HG03432 (cell line): Measurements from ENCODE around the gene EPHA1.

Source experiments
- ATAC-seq: cut with Tn5 transposase; IDR thresholded peaks from one replicate; pipeline ENCODE4 v1.9.1; 2021; ENCODE audit warnings: mild to moderate bottlenecking, moderate library complexity; ENCODE audit not compliant: unreplicated experiment

Gene EPHA1

DNA sequence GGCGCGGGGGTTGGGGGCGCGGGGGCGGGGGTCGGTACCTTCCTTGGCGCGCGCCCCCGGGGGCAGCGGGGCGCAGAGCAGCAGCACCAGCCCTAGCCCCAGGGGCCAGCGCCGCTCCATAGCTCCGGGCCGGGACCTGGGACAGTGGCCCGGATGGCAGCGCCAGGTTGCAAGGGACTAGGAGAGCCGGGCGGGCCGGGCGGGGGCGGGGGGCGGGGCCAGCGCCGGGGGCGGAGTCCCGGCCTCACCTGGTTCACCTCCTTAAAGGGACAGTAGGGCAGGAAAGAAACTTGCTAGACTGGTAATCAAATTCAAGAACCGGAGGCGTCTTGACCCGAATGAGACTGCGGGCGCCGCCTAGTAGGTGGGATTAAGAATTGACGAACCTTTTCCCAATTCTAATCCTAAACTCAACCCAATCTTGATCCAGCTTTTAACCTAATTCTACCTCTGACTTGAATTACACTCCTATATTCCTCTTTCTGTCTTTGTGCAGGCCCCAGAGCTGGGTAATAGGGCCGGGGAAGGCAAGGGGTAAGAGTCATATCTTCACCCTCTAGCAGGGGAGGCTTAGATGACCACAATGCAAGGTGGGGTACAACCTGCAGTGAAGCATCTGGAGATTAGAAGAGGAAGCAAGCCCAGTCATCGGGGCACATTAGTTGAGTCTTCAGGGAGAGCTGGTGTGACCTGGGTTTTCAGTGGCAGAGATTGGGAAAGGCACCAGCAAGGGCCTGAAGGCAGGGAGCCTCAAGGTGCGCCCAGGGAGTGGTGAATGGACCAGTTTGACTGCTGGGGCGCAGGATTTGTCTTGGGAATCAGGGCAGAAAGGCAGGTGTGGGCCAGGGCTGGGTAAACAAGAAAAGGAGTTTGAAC is at the start of gene EPHA1:
Gene EPHA1, minus strand, starts transcription at position 171 of the 876 bp plus-strand sequence. Its CDS starts 51 bp downstream, at position 120.
- ATAC-seq = no peak

DNA sequence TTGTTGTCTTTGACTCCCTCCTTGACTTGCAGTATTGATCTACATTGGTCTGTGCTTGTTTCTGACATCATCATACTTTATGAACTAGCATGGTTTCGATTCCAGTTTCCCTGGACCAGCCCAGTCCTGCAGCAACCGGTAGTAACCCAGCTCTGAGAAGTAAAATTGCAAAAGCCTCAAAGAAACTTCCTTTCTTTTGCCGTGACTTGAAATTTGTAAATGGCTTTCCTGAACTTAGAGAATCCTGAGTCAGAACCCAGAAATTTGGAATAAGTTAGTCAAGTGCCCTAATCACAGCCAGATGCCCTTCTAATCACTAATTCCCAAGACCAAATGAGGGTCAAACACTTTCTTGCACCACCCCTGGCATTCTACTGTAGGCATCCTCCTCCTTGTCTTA is 49.6 kb upstream of the EPHA1 start:
- ATAC-seq = peak; percentile 48

DNA sequence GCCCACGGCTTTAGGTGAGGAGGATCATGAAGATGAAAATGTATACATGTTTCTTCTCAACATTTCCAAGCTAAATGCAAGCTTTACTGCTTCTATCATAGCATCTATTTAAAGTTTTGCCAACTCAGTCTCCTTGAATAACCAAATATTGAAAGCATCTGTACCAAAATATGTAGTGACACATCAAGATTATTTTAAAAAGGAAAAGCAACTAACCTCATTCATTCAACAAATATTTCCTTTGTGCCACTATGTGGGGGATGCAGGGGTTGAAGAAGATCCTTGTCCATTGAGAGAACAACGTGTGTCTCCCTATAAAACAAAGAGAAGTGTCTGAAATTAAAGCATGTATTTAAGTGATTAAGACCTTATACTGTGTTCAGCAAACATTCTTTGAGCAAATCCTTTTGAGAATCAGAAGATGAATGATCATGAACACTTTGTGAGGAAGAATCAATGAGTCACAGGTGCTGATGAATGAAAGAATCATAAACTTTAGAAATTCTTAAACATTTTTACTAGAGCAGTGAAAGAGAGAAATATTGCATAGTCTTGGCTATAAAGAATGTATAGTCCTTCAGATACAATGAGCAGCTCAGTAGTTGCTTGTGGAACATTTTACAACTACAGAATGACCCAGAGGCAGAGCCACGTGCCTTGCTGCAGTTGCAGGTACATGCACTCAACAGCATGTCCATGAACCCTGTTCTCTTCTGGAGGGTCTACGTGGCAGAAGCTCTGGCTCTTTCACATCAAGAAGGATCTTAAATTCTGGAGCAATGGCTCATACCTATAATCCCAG is 48.5 kb upstream of the EPHA1 start:
- ATAC-seq = no peak

DNA sequence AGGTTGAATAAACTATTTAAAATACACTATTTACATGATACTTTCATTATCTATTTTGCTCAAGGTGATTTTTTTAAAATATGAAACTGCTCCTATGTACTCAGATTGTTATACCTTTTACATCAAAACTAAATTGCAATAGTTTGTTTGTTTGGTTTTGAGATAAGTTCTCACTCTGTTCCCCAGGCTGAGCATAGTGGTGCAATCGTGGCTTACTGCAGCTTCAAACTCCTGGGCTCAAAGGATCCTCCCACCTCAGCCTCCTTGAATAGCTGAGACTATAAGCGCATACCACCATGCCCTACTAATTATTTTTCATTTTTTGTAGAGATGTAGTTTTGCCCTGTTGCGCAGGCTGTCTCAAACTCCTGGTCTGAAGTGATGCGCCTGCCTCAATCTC is 47.3 kb upstream of the EPHA1 start:
- no peak for ATAC-seq

DNA sequence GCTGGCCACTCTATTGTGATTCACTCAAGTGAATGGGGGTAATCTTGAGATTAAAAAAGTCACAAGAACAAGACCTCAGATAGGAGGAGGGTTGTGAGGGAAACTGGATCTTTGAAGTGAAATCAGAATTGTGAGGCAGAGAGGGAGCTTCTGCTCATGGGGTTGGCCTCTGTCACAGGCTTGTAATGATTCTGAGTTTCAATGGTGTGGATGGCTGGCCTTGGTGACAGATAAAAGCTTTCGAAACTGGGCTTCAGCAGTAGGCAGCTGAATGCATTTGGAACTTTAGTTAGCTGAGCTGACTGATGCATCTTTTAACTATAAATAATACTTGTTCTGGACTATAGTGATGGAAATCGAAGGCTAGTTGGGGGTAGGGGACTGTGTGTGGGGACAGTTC is 46.8 kb upstream of the EPHA1 start:
- no peak for ATAC-seq

DNA sequence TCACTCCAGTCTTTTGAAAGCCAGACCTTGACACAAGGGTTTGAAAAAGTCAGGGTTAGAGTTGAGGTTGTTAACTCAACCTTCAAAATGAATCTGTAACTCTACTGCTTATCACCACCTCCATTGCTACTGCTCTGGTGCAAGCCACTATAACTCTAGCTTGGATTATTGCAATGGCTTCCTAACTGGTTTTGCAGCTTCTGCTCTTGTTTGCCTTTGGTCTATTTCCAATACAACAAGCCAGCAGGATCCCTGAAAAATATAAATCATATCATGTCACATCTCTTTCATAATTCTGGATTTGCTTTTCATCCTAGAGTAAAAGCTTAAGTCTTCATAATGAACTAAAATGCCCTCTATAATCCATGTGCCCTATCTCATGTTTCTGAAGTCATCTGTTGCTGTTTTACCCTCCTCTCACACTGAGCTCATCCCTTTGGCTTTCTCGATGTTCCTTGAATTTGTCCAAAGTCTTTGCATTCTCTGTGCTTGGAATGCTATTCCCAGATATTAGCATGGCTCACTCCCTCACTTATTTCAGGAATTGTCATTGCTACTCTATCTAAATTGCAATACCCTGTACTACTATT is 45.5 kb upstream of the EPHA1 start:
- ATAC-seq = no peak

DNA sequence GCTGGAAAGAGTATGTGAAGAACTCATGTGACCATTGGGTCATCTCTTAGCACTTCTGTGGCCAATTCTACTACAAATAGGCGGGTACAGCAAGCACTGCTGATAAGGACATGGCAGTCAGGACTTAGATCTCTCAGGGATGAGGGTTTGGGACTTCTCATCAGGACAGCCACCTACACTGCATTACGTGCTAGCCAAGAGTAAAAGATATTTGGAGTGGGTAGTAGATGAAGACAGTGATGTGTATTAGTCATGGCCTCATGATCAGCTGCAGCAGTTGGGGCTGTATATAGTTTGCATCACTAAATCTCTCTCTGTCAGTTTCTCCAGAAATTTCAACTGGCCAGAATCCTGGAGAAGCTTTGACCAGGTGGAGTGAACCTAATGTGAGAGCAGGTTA is 43.8 kb upstream of the EPHA1 start:
- ATAC-seq = no peak

DNA sequence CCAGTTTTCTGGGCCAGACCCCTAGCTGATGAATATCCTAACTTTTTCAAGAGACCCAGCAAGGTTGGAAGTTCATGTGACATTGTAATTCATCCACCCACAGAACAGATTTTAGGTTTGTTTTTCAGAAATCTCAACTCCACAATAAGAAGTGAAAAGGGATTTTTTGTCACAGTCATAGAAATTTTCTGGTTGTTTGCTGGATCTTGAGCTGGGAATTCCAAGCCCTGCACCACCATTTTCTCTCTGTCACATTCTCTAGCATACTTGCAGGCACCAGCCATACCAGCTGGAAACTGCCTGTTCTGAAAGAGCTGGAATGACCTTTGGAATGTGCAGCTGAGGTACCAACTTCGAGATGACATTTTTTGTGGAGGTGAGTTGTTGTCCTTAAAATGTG is 43.1 kb upstream of the EPHA1 start:
- no peak for ATAC-seq

DNA sequence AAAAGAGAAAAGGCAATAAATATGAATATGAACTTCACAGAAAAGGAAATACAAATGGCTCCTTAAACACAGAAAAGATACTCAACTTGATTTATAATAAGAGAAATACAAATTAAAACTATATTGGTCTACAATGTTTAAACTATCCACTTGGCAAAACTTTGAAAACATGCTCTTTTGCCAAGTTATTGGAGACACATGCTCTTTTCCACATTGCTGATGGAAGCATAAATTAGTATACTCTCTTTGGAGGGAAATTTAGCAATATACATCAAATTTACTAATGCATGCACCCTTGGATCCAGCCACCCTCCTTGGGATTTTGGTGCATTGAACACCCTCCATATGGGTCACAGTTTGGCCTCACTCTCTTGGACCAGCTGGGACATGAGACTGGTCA is 42.5 kb upstream of the EPHA1 start:
- no peak for ATAC-seq

DNA sequence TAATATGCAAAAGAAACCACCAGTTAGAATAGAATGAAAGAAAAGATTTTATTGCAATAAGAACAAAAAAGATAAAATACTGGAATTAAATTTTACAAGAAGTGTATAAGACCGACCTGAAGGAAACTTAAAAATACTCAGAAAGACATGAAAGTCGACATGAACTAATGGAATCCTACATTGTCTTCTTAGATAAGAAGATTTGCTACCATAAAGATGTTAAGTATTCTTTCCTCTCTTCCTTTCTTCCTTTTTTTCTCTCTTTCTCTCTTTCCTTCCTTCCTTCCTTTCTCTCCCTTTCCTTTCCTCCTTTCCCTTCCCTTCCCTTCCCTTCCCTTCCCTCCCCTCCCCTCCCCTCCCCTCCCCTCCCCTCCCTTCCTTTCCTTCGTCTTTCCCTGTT is 41.1 kb upstream of the EPHA1 start:
- no peak for ATAC-seq

DNA sequence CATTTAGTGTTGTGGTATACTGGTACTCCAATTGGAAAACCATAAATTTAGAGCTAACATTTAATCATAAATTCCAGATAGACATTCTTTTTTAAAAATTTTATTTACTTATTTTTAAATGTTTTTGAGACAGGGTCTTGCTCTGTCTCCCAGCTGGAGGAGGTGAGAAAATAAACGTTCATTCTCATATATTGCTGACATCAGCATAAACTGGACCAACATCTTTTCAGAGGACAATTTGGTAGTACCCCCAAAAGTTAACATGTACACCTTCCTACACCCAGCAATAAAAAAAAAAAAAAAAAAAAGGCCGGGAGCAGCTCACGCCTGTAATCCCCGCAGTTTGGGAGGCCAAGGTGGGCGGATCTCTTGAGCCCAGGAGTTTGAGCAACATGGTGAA is 39.8 kb upstream of the EPHA1 start:
- no peak for ATAC-seq

DNA sequence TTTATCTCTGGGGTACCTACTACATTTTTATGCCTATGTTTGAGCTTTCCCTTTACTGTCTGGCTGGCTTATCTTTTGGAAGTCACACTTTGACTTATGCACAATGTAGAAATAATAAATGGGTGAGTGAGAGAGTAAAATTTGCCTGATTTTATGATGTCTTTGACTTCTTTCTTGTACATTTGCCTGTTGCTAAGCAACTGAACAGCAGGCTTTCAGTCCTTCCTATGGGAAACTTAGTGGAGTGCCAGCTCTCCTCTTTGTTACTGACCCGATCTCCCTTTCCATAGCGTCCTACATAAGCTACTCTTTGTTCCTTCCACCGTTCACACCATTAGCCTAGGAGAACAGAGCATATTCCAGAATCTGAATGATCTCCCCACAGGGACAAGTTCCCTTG is 38.8 kb upstream of the EPHA1 start:
- ATAC-seq = no peak

DNA sequence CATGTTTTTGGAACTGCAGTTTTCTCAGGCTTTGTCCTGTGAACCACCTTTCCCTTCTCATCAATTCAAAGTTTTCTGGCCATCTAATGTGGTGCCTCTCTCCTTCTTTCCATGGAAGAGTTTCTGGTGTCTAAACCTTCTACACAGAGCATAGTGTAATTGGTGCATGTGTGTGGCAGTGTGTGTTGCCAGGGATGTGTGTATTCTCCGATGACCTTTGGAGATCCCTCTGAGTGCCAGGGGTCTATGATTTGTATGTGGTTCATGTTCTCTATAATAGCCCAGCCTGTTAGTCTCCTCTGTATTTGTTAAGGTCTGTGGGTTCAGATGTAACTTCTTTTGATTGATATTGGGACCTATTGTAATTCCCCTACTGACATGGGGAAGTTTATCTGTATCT is 36.1 kb upstream of the EPHA1 start:
- ATAC-seq = no peak

DNA sequence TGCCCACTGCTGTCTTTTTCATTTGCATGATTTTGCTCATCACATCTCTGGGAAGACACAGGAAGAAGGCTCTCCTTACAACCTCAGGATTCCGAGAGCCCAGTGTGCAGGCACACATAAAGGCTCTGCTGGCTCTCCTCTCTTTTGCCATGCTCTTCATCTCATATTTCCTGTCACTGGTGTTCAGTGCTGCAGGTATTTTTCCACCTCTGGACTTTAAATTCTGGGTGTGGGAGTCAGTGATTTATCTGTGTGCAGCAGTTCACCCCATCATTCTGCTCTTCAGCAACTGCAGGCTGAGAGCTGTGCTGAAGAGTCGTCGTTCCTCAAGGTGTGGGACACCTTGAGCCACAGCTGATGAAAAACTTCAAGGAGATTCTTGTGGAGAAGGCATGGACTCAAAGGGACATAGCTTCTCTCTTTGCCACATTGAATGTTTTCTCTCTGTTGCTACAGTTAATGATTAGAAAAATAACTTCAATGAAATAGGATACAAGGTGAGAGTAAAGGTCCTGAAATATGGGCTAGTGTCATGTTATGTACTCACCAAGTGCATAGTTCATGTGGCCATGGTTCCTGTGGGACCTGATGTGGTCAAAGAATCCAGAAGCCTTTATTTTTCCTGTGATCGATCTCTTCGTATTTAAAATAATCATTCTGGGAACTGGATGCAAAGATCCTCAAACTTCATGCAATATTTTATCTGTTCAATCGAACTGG is 35.6 kb upstream of the EPHA1 start:
- no peak for ATAC-seq

DNA sequence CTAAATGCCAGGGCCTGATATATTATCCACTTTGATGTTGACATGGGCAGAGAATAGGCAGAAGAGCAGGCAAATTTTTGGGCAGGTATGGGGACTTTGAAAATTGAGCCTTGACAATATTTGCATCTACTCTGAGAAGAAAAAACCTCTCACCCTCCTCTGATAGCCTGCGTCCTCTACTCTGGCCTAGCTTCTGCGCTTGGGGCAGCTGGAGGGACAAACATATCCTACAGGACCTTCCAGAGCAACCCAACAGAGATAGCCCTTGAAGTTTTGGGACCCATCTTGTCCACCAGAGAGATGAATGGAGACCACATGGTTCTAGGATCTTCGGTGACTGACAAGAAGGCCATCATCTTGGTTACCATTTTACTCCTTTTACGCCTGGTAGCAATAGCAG is 34.5 kb upstream of the EPHA1 start, which contains the start of gene TAS2R60:
Gene TAS2R60, plus strand, starts transcription at position 301 of the 400 bp plus-strand sequence. Its CDS starts 0 bp downstream, at position 301.
- no peak for ATAC-seq

DNA sequence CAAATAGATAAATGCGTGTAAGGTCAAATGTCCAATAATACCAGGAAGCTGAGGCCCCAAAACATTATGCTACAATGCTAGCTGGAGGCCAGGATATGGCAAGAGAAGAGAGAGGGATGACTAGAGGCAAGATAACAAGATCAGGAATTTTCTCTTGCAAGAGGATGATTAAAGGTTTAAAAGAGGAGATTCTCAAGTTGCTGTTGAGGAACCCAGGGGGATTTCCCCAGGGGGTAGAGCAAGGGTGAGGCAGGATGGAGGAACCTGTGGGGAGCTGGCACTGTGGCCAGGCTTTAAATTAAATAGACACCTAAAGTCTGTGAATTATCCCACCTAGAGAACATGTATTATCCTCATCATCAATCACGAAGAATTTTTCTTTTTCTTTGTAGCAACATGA is 31.2 kb upstream of the EPHA1 start:
- ATAC-seq = no peak

DNA sequence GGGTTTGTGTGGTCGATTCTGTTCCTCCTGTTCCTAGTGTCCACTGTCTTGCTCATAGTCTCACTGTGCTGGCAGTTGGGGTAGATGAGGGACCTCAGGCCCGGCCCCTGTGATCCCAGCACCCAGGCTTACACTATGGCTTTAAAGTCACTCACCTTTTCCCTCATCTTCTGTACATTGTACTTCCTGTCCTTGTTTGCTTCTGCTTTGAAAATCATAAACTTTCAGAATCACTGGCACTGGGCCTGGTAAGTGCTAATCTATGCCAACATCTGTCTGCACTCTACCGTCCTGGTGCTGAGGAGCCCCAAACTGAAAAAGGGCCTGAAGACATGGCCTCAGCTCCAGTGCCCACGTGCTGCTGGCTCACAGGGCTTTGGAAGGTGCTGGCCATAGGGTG is 28.9 kb upstream of the EPHA1 start:
- peak; percentile 37 for ATAC-seq

DNA sequence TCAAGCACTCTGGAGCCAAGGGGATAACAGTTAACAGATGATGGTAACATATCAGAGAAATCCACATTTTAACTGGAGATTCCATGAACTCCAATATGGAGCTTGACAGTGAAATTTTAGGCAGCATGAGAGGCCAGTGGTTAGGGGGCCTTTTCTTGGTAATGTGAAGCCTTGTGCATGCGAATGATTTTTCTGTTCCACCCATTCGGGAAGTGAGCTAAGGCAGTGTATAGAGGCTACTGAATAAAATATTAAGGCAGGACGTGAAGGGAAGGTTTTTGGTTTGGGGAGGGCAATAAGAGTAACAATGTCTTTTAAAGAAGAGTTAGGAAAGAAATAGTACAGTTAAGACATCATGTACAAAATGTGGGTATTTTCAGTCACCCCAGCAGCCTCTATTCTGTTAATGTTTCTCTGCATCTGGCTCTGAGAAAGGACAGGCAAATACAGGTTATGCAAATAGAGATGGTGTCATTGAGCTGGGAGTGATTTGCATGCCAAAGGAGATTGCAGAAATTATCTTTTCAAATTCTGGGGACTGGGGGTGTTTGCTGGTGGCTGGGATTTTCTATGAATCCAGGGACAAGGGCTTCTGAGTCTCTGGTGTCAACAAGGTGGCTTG is 27.8 kb upstream of the EPHA1 start:
- peak; percentile 81 for ATAC-seq

DNA sequence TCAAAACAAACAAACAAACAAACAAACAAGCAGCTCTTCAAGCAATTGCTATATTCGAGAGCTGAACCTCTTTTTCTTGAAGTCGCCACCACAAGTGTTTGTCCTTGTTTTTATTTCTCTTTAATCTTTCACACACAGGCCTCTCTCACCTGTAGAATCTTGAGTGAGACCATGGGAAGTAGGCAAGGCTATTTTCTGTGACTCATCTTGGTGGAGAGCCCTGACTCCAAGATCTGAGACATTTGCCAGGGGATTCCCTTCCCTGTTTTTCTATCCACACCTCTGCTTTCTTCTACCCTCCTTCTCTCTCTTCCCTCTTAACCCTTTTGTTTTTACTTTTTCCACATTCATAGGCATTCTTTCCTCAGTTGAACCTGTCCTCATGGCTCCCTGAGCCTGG is 26.6 kb upstream of the EPHA1 start:
- no peak for ATAC-seq

DNA sequence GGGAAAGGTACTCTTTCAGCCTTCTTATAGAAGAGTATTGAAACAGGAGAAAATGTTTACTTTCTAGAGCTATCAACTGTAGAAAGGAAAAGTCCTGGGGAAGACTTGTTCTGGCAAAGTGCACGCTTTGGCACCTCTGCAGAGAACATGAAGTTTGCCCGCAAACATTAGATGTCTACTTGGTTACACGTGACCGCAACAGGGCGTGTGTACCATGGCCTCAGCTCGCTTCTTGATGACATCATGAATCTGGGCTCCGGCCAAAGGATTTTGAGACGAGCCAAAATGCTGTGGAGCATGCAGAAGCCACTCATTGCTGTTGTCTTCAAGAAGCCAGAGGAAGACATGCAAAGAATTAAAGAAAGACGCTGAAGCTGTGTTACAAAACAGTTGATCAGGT is 26.0 kb upstream of the EPHA1 start:
- ATAC-seq = no peak

DNA sequence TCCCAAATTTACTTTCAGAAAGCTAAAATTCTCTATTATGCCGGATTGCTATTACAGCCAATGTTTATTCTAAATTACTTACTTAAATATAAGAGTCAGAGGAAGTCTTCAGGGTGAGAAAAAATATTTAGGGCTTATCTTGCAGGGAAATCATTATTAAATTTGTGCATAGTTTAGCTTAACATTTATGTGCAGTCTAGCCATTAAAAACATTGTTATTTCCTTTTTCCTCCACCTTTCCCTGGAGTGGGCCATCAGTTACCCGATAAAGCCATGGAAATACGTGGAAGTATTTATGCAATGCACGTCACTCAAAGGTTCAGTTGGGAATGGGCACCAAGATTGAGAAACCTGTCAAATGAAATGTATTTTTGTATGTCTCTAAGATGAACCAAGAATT is 25.1 kb upstream of the EPHA1 start:
- no peak for ATAC-seq
